ENCODE measurements around the gene MACROD2.
"Not testable (repeated sequence)": the region's sequence is repeated elsewhere in the genome, so short reads cannot be mapped to it uniquely, and the experiment has no call there.

MACROD2 gene

GRCh38 chr20:14889496-14890255 lies 894.4 kb downstream of the MACROD2 start:
- DNase-seq = no peak

- no peak for DNase-seq
These were observed 895.4 kb downstream of the MACROD2 start for GRCh38 chr20:14890713-14891112.

- DNase-seq = no peak
These were observed 897.5 kb downstream of the MACROD2 start for GRCh38 chr20:14892782-14893181.

- DNase-seq = no peak
These were observed 901.3 kb downstream of the MACROD2 start for GRCh38 chr20:14896569-14896968.

GRCh38 chr20:14897608-14898007 lies 902.3 kb downstream of the MACROD2 start:
- DNase-seq = no peak

- DNase-seq = no peak
These were observed 907.2 kb downstream of the MACROD2 start for GRCh38 chr20:14902432-14903089.

- no peak for DNase-seq
These were observed 911.7 kb downstream of the MACROD2 start for GRCh38 chr20:14906908-14907434.

GRCh38 chr20:14910126-14910525 lies 914.8 kb downstream of the MACROD2 start:
- no peak for DNase-seq

- no peak for DNase-seq
These were observed 918.7 kb downstream of the MACROD2 start for GRCh38 chr20:14913896-14914620.

- DNase-seq = no peak
These were observed 919.3 kb downstream of the MACROD2 start for GRCh38 chr20:14914633-14915032.

GRCh38 chr20:14915356-14915755 lies 920.0 kb downstream of the MACROD2 start:
- DNase-seq = no peak

GRCh38 chr20:14916360-14916920 lies 921.1 kb downstream of the MACROD2 start:
- DNase-seq = no peak

GRCh38 chr20:14918281-14918680 lies 923.0 kb downstream of the MACROD2 start:
- DNase-seq = no peak

GRCh38 chr20:14918976-14919375 lies 923.7 kb downstream of the MACROD2 start:
- DNase-seq = no peak

- no peak for DNase-seq
These were observed 924.3 kb downstream of the MACROD2 start for GRCh38 chr20:14919501-14920081.

- no peak for DNase-seq
These were observed 926.2 kb downstream of the MACROD2 start for GRCh38 chr20:14921513-14921912.

GRCh38 chr20:14922503-14923267 lies 927.4 kb downstream of the MACROD2 start:
- no peak for DNase-seq

- DNase-seq = no peak
These were observed 929.1 kb downstream of the MACROD2 start for GRCh38 chr20:14924433-14924832.

GRCh38 chr20:14925300-14925699 lies 930.0 kb downstream of the MACROD2 start:
- DNase-seq = no peak

- not testable (repeated sequence) for DNase-seq
These were observed 931.1 kb downstream of the MACROD2 start for GRCh38 chr20:14926436-14926835.

GRCh38 chr20:14928083-14928482 lies 932.8 kb downstream of the MACROD2 start:
- no peak for DNase-seq

GRCh38 chr20:14929388-14929787 lies 934.1 kb downstream of the MACROD2 start:
- no peak for DNase-seq
